ENCODE data around the gene ATF5.

DNA sequence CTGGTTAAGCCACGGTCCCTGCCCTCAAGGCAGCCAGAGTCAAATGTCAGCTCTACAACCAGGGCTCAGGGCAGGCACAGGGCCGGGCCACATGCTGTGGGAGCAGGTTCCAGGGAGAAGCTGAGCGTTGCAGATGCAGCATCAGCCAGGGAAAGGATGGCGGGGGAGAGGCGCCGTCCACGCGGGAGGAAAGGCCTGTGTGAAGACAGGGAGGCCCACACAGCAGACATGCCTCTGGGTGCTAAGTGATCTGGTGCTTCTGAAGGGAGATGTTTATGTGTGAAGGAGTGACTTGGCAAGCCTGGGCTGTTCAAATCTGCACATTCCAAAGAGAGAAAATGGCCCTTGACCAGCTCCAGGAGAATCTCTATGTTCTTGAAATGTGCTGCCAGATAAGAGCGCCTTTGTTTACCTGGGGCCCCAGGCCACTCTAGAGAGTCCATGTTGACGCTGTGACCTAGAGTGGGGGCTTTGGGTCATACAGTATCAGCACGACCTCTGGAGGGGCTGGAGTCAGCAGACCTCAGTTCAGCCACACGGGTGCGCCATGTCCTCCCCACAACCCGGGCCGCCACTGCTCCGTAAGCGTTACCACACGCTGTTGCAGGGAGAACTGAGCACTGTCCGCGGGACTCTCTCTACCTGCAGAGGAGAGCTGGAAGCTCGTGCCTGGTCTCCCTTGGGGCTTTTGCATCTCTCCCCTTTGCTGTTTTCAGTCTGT is 15.9 kb upstream of the ATF5 start:
- TF ChIP-seq CTCF (IDR thresholded peaks at IDR 0.05) (no peak), POLR2A (IDR thresholded peaks at IDR 0.05) (no peak)
